Loucy (cell line): ENCODE measurements around the gene SLC35B4.

Source experiments
- EZH2phosphoT487 ChIP-seq: fragments of 200-600 bp; IDR thresholded peaks from 2 replicates; pipeline ENCODE4 v1.6.1; 2018; ENCODE audit warnings: antibody characterized with exemption, mild to moderate bottlenecking, moderate library complexity, borderline replicate concordance
- TF ChIP-seq, protein P1 (sequence below): fragments of 200-600 bp; sonication (generic); conservative IDR thresholded peaks from 2 replicates; pipeline ENCODE4 v1.5.1; 2014; ENCODE audit warnings: mild to moderate bottlenecking, antibody characterized with exemption, low read length

- TF ChIP-seq, protein P1, sequence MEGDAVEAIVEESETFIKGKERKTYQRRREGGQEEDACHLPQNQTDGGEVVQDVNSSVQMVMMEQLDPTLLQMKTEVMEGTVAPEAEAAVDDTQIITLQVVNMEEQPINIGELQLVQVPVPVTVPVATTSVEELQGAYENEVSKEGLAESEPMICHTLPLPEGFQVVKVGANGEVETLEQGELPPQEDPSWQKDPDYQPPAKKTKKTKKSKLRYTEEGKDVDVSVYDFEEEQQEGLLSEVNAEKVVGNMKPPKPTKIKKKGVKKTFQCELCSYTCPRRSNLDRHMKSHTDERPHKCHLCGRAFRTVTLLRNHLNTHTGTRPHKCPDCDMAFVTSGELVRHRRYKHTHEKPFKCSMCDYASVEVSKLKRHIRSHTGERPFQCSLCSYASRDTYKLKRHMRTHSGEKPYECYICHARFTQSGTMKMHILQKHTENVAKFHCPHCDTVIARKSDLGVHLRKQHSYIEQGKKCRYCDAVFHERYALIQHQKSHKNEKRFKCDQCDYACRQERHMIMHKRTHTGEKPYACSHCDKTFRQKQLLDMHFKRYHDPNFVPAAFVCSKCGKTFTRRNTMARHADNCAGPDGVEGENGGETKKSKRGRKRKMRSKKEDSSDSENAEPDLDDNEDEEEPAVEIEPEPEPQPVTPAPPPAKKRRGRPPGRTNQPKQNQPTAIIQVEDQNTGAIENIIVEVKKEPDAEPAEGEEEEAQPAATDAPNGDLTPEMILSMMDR = no peak
- TF ChIP-seq EZH2phosphoT487 = no peak
Observed at GRCh38 chr7:134307320-134307719, 9.4 kb downstream of the SLC35B4 start.
